ENCODE data around the gene CPNE5.
"Not testable (repeated sequence)": the region's sequence is repeated elsewhere in the genome, so short reads cannot be mapped to it uniquely, and the experiment has no call there.

Gene CPNE5

DNA sequence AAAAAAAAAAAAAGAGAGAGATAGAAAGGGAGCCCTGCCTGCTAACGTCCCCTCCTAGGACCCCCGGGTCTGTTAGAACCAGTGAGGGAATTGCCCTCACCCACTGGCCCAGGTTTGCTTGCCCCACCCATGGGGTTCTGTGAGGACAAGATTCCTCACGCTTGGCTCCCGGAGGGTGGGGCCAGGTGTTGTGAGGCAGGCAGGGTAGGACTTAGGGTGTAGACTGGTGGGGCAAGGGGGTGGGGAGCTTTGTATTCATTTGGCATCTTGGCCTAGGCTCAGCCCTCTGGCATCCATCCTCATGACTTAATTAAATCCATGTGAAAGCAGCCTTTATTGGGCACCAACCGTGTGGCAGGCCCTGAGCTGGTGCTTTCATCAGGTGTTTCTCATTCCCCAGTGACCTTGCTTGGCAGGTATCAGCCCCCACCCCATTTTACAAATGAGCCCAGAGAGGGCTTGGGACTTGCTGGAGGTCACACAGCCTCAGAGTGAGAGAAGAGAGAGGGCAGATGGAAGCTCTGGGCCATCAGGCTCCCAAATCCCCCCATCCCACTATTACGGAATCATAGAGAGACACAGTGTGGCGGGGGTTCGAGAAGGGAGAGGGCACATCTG lies 122.7 kb downstream of the CPNE5 start:
- TF ChIP-seq, protein P1, sequence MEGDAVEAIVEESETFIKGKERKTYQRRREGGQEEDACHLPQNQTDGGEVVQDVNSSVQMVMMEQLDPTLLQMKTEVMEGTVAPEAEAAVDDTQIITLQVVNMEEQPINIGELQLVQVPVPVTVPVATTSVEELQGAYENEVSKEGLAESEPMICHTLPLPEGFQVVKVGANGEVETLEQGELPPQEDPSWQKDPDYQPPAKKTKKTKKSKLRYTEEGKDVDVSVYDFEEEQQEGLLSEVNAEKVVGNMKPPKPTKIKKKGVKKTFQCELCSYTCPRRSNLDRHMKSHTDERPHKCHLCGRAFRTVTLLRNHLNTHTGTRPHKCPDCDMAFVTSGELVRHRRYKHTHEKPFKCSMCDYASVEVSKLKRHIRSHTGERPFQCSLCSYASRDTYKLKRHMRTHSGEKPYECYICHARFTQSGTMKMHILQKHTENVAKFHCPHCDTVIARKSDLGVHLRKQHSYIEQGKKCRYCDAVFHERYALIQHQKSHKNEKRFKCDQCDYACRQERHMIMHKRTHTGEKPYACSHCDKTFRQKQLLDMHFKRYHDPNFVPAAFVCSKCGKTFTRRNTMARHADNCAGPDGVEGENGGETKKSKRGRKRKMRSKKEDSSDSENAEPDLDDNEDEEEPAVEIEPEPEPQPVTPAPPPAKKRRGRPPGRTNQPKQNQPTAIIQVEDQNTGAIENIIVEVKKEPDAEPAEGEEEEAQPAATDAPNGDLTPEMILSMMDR (IDR thresholded peaks at IDR 0.05; ENCODE audit: control insufficient read depth, extremely low read depth, insufficient read depth), result no peak
- no peak for DNase-seq (ENCODE audit: low read depth)
- no peak overlapping the region for H3K4me3 ChIP-seq (ENCODE audit: low read depth, low read length)

DNA sequence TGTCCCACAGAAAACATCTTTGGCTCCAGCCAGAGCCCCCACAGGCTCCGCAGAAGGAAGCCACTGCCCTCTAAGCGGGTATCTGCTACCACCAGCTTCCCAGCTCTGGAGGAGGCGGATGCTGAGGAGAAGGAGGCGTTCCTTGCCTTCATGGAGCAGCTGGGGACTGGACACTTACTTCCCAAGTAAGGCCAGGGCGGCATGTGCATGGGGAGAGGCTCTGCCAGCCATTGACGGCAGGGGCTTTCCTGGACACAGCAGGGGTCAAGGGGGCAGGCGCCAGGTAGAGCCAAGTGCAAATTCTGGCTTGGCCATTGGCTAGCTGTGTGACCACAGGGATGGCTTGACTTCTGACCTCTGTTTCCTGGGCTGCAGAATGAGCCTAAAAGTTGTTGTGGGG lies 123.8 kb downstream of the CPNE5 start:
- no peak overlapping the region for H3K4me3 ChIP-seq (ENCODE audit: low read depth, low read length)
- TF ChIP-seq, protein P1 (IDR thresholded peaks at IDR 0.05; ENCODE audit: control insufficient read depth, extremely low read depth, insufficient read depth), result no peak
- no peak for DNase-seq (ENCODE audit: low read depth)

- TF ChIP-seq, protein P1 (IDR thresholded peaks at IDR 0.05; ENCODE audit: control insufficient read depth, extremely low read depth, insufficient read depth), result no peak
- no peak overlapping the region for H3K4me3 ChIP-seq (ENCODE audit: low read depth, low read length)
- no peak for DNase-seq (ENCODE audit: low read depth)
Observed at GRCh38 chr6:36714511-36714910, 124.7 kb downstream of the CPNE5 start.

DNA sequence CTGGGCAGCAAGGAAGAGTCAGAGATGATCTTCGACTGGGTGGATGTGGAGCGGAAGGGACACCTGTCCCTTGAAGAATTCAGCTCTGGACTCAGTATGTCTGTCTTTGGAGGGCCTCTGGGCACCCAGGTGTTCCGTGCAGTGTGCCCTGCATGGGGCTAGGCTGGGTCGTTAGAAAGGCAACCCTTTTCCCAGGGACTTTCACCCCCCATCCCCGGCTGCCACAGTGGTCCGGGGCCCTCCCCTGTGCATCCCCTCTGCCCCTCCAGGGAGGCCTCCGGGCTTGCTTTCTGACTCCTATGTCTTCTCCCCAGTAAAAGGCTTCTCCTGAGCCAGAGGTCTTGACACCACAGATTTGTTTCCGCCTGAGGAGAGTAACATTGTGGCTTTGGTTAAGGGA lies 125.4 kb downstream of the CPNE5 start:
- TF ChIP-seq, protein P1 (IDR thresholded peaks at IDR 0.05; ENCODE audit: control insufficient read depth, extremely low read depth, insufficient read depth), result no peak
- no peak overlapping the region for H3K4me3 ChIP-seq (ENCODE audit: low read depth, low read length)
- DNase-seq (ENCODE audit: low read depth), result no peak

DNA sequence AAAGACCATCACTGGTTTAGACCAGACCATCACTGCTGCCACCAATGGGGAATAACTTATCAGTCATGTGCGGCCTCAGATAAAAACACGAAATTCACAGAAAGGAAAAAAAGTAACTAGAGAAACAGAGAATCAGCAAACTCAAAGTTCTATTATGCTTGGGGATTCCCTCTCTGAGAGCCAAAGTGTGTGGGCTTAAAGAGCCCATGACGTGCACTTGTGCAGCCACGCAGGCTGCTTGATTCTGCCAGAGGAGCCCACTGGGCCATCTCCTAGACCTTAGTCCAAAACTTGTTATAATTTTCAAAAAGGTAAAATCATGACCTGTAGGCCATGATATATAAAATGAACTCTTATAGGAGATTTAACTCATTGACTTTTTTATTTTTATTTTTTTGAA lies 126.4 kb downstream of the CPNE5 start:
- TF ChIP-seq, protein P1 (IDR thresholded peaks at IDR 0.05; ENCODE audit: control insufficient read depth, extremely low read depth, insufficient read depth), result no peak
- no peak overlapping the region for H3K4me3 ChIP-seq (ENCODE audit: low read depth, low read length)

GRCh38 chr6:36706339-36706738 lies 132.9 kb downstream of the CPNE5 start:
- TF ChIP-seq, protein P1 (IDR thresholded peaks at IDR 0.05; ENCODE audit: control insufficient read depth, extremely low read depth, insufficient read depth), result no peak
- no peak for DNase-seq (ENCODE audit: low read depth)
- H3K4me3 ChIP-seq (ENCODE audit: low read depth, low read length), result no peak overlapping the region

More for the DNA sequence above, 126.4 kb downstream of the CPNE5 start:
- no peak for DNase-seq (ENCODE audit: low read depth)

GRCh38 chr6:36704961-36705577 lies 134.2 kb downstream of the CPNE5 start:
- H3K4me3 ChIP-seq (ENCODE audit: low read depth, low read length); DNase-seq (ENCODE audit: low read depth): not testable (repeated sequence)

Measured in LNCaP clone FGC (cell line).